ENCODE results near the gene SLC43A1. TPM values are rescaled to one million over a fixed set of nuclear protein-coding genes. Genes with fewer than 3 reads are reported as not detected.
A peak's percentile ranks its signal among the peaks of the same experiment; 100 is the strongest.

The SLC43A1 gene
- total RNA-seq, 1 donor from 2014 or later, result 16.2 TPM

DNA sequence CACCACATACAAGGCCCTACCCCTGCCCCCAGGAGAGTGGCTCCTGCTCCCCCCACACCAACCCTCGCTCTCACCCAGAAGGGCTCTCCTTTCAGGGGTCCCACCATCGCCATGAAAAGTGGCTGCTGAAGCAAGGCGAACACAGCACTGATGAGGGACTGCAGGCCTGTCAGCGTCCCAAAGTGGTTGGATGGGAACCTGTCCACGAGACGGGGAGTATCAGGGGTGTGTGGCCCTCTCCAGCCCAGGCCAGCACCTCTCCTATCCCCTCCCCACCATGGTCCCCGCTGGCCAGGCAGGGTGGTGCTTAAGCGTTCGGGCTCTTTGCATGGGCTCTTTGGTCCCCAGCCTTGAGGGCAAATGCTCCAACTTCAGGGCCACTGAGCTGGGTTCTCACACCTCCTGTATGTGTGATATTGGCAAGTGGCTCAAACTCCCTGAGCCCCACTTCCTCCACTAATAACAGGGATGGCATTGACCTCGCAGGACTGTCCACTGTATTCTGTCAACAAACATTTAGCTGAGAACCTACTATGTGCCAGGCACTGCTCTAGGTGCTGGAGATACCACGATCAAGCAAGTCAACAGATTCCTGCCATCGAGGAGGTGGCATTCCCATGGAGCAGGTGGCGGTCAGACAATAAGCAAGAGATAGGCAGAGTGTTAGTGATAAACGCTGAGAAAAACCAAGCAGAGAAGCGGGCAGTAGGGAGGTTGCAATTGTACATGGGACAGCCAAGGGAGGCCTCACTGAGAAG lies 28.3 kb downstream of the SLC43A1 start:
- Mint-ChIP-seq H3K4me3 (ENCODE audit: unreplicated experiment) (no peak overlapping the region), H3K36me3 (ENCODE audit: unreplicated experiment) (peaks cover 13% of the 10 kb centered on the region), H3K27me3 (ENCODE audit: unreplicated experiment) (peaks cover 10% of the 10 kb centered on the region), H3K4me1 (ENCODE audit: unreplicated experiment) (peaks cover 8% of the 10 kb centered on the region), H3K9me3 (ENCODE audit: unreplicated experiment) (no peaks in the 10 kb centered on the region), H3K27ac (ENCODE audit: unreplicated experiment) (no peak overlapping the region)
- no peak for DNase-seq (ENCODE audit: extremely low spot score, unreplicated experiment)
- TF ChIP-seq, protein P1, sequence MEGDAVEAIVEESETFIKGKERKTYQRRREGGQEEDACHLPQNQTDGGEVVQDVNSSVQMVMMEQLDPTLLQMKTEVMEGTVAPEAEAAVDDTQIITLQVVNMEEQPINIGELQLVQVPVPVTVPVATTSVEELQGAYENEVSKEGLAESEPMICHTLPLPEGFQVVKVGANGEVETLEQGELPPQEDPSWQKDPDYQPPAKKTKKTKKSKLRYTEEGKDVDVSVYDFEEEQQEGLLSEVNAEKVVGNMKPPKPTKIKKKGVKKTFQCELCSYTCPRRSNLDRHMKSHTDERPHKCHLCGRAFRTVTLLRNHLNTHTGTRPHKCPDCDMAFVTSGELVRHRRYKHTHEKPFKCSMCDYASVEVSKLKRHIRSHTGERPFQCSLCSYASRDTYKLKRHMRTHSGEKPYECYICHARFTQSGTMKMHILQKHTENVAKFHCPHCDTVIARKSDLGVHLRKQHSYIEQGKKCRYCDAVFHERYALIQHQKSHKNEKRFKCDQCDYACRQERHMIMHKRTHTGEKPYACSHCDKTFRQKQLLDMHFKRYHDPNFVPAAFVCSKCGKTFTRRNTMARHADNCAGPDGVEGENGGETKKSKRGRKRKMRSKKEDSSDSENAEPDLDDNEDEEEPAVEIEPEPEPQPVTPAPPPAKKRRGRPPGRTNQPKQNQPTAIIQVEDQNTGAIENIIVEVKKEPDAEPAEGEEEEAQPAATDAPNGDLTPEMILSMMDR (IDR thresholded peaks at IDR 0.05), result no peak

DNA sequence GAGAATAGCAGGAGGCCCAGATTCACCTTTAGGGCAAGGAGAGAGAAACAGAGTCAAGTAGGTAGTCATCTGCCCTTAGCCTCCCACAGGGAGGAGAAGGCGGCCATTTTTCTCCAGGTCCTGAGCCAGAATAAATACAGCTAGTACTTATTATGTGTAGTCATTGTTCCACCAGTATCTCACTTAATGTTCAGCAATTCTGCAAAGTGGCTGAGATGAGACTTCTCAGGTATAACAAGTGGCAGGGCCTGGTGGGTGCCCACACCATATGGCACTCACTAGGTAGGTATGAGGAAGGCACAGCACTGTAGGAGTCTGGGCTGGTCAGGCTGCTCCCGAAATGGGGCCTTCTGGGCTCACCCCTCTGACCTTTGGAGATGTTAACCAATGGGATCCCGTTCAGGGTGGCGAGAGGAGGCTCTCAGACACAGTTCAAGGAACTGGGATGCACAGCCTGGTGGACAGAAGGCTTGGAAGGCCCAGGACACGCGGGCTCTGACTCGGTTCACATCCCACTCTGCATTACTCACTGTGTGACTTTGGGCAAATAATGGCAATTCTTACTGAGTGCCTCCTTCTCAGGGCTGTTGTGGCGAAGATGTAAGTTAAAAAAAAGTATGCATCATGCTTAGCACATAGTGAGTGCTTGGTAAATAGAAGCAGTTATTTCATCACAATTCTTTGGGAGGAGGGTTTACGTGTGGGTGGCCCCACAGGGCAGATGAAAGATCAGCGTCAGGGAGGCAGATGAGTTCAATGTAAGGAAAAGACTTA lies 30.1 kb downstream of the SLC43A1 start:
- peaks cover 26% of the 10 kb centered on the region for H3K27me3 Mint-ChIP-seq (ENCODE audit: unreplicated experiment)
- H3K4me1 Mint-ChIP-seq (ENCODE audit: unreplicated experiment), result peaks cover 14% of the 10 kb centered on the region
- H3K27ac Mint-ChIP-seq (ENCODE audit: unreplicated experiment), result no peak overlapping the region
- no peak overlapping the region for H3K4me3 Mint-ChIP-seq (ENCODE audit: unreplicated experiment)
- H3K9me3 Mint-ChIP-seq (ENCODE audit: unreplicated experiment), result no peaks in the 10 kb centered on the region
- TF ChIP-seq, protein P1 (IDR thresholded peaks at IDR 0.05), result no peak
- DNase-seq (ENCODE audit: extremely low spot score, unreplicated experiment), result no peak
- H3K36me3 Mint-ChIP-seq (ENCODE audit: unreplicated experiment), result peaks cover 9% of the 10 kb centered on the region

DNA sequence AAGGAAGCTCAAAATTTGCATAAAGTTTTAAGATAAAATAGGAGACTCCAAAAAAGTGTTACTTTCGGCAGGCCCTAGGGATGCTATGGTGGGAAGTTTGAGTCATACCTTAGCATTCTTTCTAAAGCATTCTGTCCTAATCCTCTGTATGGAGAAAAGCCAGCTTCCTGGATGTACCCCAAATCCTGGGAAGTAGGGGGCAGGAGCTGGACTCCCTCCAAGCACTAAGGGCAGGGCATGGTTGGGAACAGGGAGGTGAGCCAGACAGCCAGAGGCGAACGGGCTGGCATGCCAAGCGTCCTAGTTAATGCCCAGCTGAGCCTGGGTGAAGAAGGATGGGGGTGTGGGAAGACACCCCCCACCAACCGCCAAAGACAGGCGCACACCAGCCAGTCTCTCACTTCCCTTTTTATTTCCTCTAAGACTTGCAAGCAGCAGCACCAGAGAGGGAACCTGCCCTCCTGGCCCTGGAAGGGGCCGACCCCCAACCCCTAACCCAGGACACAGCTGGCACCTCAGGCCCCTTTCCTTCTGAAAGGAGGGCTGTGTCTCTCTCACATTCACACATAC lies 31.3 kb downstream of the SLC43A1 start:
- peaks cover 35% of the 10 kb centered on the region for H3K27me3 Mint-ChIP-seq (ENCODE audit: unreplicated experiment)
- no peak for DNase-seq (ENCODE audit: extremely low spot score, unreplicated experiment)
- TF ChIP-seq, protein P1 (IDR thresholded peaks at IDR 0.05), result no peak
- H3K4me1 Mint-ChIP-seq (ENCODE audit: unreplicated experiment), result peaks cover 14% of the 10 kb centered on the region
- H3K36me3 Mint-ChIP-seq (ENCODE audit: unreplicated experiment), result peaks cover 9% of the 10 kb centered on the region
- no peaks in the 10 kb centered on the region for H3K9me3 Mint-ChIP-seq (ENCODE audit: unreplicated experiment)
- H3K27ac Mint-ChIP-seq (ENCODE audit: unreplicated experiment), result no peak overlapping the region
- no peak overlapping the region for H3K4me3 Mint-ChIP-seq (ENCODE audit: unreplicated experiment)

DNA sequence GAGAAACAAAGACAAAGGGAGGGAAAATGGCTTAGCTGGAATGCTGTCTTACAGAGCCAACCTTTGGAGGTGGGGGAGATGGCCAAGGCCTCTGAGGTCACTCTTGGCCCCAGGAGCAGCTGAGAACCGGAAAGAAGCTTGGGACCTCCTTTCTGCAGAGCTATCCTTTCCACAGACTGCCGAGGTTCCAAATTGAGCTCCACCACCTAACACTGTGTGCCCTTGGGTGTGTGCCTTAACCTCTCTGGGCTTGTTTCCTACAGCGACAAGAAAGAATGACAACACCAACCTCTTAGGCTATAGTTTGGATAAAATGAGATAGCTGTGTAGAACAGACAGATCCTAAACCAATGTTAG lies 32.0 kb downstream of the SLC43A1 start:
- Mint-ChIP-seq H3K36me3 (ENCODE audit: unreplicated experiment) (peaks cover 9% of the 10 kb centered on the region), H3K9me3 (ENCODE audit: unreplicated experiment) (no peaks in the 10 kb centered on the region), H3K4me3 (ENCODE audit: unreplicated experiment) (peak overlapping the region; percentile 53), H3K27me3 (ENCODE audit: unreplicated experiment) (peaks cover 40% of the 10 kb centered on the region), H3K4me1 (ENCODE audit: unreplicated experiment) (peaks cover 14% of the 10 kb centered on the region), H3K27ac (ENCODE audit: unreplicated experiment) (no peak overlapping the region)
- no peak for DNase-seq (ENCODE audit: extremely low spot score, unreplicated experiment)
- TF ChIP-seq, protein P1 (IDR thresholded peaks at IDR 0.05), result no peak

Data from osteocyte (in vitro differentiated cells).